HG03558 (cell line): ENCODE measurements around the gene THAP3.

Experiments
- ATAC-seq: cut with Tn5 transposase; IDR thresholded peaks from one replicate; pipeline ENCODE4 v1.9.1; 2021; ENCODE audit warnings: moderate number of reproducible peaks; ENCODE audit not compliant: unreplicated experiment; ENCODE audit errors: extremely low read depth

The THAP3 gene

GRCh38 chr1:6624710-6625583, at the start of gene THAP3:
TSS of gene THAP3 (plus strand) at chr1:6624868. CDS start at chr1:6625219, 351 bp downstream.
- no peak for ATAC-seq

- ATAC-seq = no peak
Measured at GRCh38 chr1:6577831-6578525, 46.7 kb upstream of the THAP3 start.

- no peak for ATAC-seq
Measured at GRCh38 chr1:6578624-6579373, 45.9 kb upstream of the THAP3 start.

- peak; percentile 92 for ATAC-seq
Measured at GRCh38 chr1:6579374-6580118, 45.1 kb upstream of the THAP3 start, which contains the start of gene ZBTB48. TSS of gene ZBTB48 (plus strand) at chr1:6579994. CDS start at chr1:6580610, 616 bp downstream.

GRCh38 chr1:6580119-6580592, 44.5 kb upstream of the THAP3 start:
- no peak for ATAC-seq

- no peak for ATAC-seq
Measured at GRCh38 chr1:6580593-6581409, 43.9 kb upstream of the THAP3 start.

- no peak for ATAC-seq
Measured at GRCh38 chr1:6581561-6582305, 42.9 kb upstream of the THAP3 start.

GRCh38 chr1:6582370-6582769, 42.3 kb upstream of the THAP3 start:
- ATAC-seq = no peak

- no peak for ATAC-seq
Measured at GRCh38 chr1:6584126-6585080, 40.3 kb upstream of the THAP3 start.

- no peak for ATAC-seq
Measured at GRCh38 chr1:6585081-6585722, 39.5 kb upstream of the THAP3 start.

GRCh38 chr1:6585841-6586240, 38.8 kb upstream of the THAP3 start:
- ATAC-seq = no peak

GRCh38 chr1:6586404-6586816, 38.3 kb upstream of the THAP3 start:
- no peak for ATAC-seq

- no peak for ATAC-seq
Measured at GRCh38 chr1:6587261-6588005, 37.2 kb upstream of the THAP3 start.

GRCh38 chr1:6588128-6588892, 36.4 kb upstream of the THAP3 start:
- ATAC-seq = no peak

- ATAC-seq = no peak
Measured at GRCh38 chr1:6588893-6589520, 35.7 kb upstream of the THAP3 start.
